CD14-positive monocyte (primary cell): Measurements from ENCODE around the gene TTLL10. TPM values are rescaled to one million over a fixed set of nuclear protein-coding genes. Genes with fewer than 3 reads are reported as not detected.

Source experiments
- DNase-seq, 3 donors: peaks; one replicate each; pipeline ENCODE4 v3.0.0-alpha.2; 2011 to 2022
- H2AFZ ChIP-seq: 2 replicates; pipeline ENCODE4 v1.6.0; 2012; ENCODE audit warnings: mild to moderate bottlenecking, low read depth, low read length, inconsistent platforms; ENCODE audit not compliant: insufficient read depth, poor library complexity, severe bottlenecking
- H3K27ac ChIP-seq, 2 donors: 1 replicate in 1 of 2; 2 replicates in 1 of 2; pipeline ENCODE4 v1.5.1; 2012 to 2013; ENCODE audit warnings: low read length in 2 of 2, control low read depth in 1 of 2, inconsistent platforms in 1 of 2, low read depth in 1 of 2, mild to moderate bottlenecking in 1 of 2
- H3K27me3 ChIP-seq, 2 donors: one replicate each; pipeline versions ENCODE4 v1.6.0 to v1.6.1; 2011 to 2013; ENCODE audit warnings: low read length in 2 of 2; ENCODE audit not compliant: control insufficient read depth in 2 of 2, insufficient read depth in 2 of 2
- H3K36me3 ChIP-seq, 2 donors: replicated peaks in 1 of 2; 1 replicate in 1 of 2; 2 replicates in 1 of 2; pipeline versions ENCODE4 v1.5.1 to v1.6.1; 2012 to 2013; ENCODE audit warnings: low read length in 2 of 2, control low read depth in 1 of 2, inconsistent platforms in 1 of 2, mild to moderate bottlenecking in 1 of 2; ENCODE audit not compliant: insufficient read depth in 2 of 2, control insufficient read depth in 1 of 2
- H3K4me1 ChIP-seq, 2 donors: 1 replicate in 1 of 2; 2 replicates in 1 of 2; pipeline versions ENCODE4 v1.5.1 to v1.6.1; 2012 to 2013; ENCODE audit warnings: low read length in 2 of 2, control low read depth in 1 of 2, inconsistent platforms in 1 of 2, mild to moderate bottlenecking in 1 of 2, moderate library complexity in 1 of 2; ENCODE audit not compliant: insufficient read depth in 2 of 2, control insufficient read depth in 1 of 2
- H3K4me2 ChIP-seq: replicated peaks from 2 replicates; pipeline ENCODE3; 2012; ENCODE audit warnings: low read length, moderate library complexity, mild to moderate bottlenecking; ENCODE audit not compliant: poor library complexity, severe bottlenecking; ENCODE audit errors: extremely low read depth
- H3K4me3 ChIP-seq, 3 experiments: fragments of 200-600 bp in 1 of 3; sonication (generic) in 1 of 3; replicated peaks in 1 of 3; 1 replicate in 2 of 3; 2 replicates in 1 of 3; pipeline ENCODE4 v1.5.1; 2011 to 2013; ENCODE audit warnings: low read length in 3 of 3, mild to moderate bottlenecking in 3 of 3, control low read depth in 2 of 3, low read depth in 2 of 3, inconsistent platforms in 1 of 3, moderate library complexity in 1 of 3
- H3K79me2 ChIP-seq: 2 replicates; pipeline ENCODE4 v1.6.0; 2012; ENCODE audit warnings: mild to moderate bottlenecking, control low read depth, inconsistent platforms, low read length, moderate library complexity; ENCODE audit not compliant: insufficient read depth
- H3K9ac ChIP-seq: 2 replicates; pipeline ENCODE4 v1.6.0; 2017; ENCODE audit warnings: low read length, mild to moderate bottlenecking; ENCODE audit not compliant: insufficient read depth, poor library complexity, severe bottlenecking
- H3K9me3 ChIP-seq, 2 donors: replicated peaks in 1 of 2; 1 replicate in 1 of 2; 2 replicates in 1 of 2; pipeline versions ENCODE4 v1.5.1 to v1.6.1; 2012 to 2013; ENCODE audit warnings: low read length in 2 of 2, control low read depth in 1 of 2; ENCODE audit not compliant: control insufficient read depth in 1 of 2, insufficient read depth in 1 of 2
- H4K20me1 ChIP-seq: 2 replicates; pipeline ENCODE4 v1.6.0; 2012; ENCODE audit warnings: mild to moderate bottlenecking, low read length, control low read depth, moderate library complexity; ENCODE audit not compliant: insufficient read depth
- H3K27ac Mint-ChIP-seq, 7 donors: one replicate each; pipeline ENCODE4 v1.8.0; 2020; ENCODE audit warnings: mild to moderate bottlenecking in 7 of 7, mixed read lengths in 7 of 7, moderate library complexity in 6 of 7, inconsistent platforms in 2 of 7
- H3K27me3 Mint-ChIP-seq, 3 donors: one replicate each; pipeline ENCODE4 v1.8.0; 2021 to 2022; ENCODE audit warnings: low read depth in 3 of 3, mild to moderate bottlenecking in 3 of 3, mixed read lengths in 3 of 3, moderate library complexity in 3 of 3, inconsistent platforms in 1 of 3
- H3K36me3 Mint-ChIP-seq, 2 donors: one replicate each; pipeline ENCODE4 v1.8.0; 2020; ENCODE audit warnings: mixed read lengths in 2 of 2, inconsistent platforms in 1 of 2, mild to moderate bottlenecking in 1 of 2
- H3K4me1 Mint-ChIP-seq: one replicate; pipeline ENCODE4 v1.8.0; 2020; ENCODE audit warnings: mild to moderate bottlenecking, mixed read lengths
- H3K4me3 Mint-ChIP-seq, 2 donors: one replicate each; pipeline ENCODE4 v1.8.0; 2020; ENCODE audit warnings: mild to moderate bottlenecking in 2 of 2, mixed read lengths in 2 of 2, moderate library complexity in 1 of 2
- H3K9me3 Mint-ChIP-seq, 7 donors: one replicate each; pipeline ENCODE4 v1.8.0; 2020 to 2022; ENCODE audit warnings: mixed read lengths in 7 of 7, mild to moderate bottlenecking in 6 of 7, moderate library complexity in 6 of 7, inconsistent platforms in 2 of 7
- WGBS: methylation state at CpG from one replicate; pipeline ENCODE4 v1.1.5; 2013; ENCODE audit warnings: missing lambda C conversion rate; ENCODE audit not compliant: insufficient coverage; 5-methylcytosine and 5-hydroxymethylcytosine counted together
- intact Hi-C, 2 donors: fragments of 100-400 bp; cut with micrococcal nuclease; formaldehyde crosslinking; loops; one replicate each; pipeline versions ENCODE4 v1.15.0 to v1.15.1; 2023
- polyA plus RNA-seq, 3 donors: library from polyadenylated mRNA; depleted of rRNA in 1 of 3; unstranded in 2 of 3; stranded (reverse) in 1 of 3; fragments of 300-500 nt in 2 of 3; fragments of >200 nt in 1 of 3; fragmentation: Illumina TruSeq in 2 of 3; gene quantifications; 1 replicate in 2 of 3; 2 replicates in 1 of 3; pipeline ENCODE4 v1.2.3, GENCODE V29; 2012 to 2021
- TF ChIP-seq, protein P1 (sequence below): fragments of 200-600 bp; IDR thresholded peaks from one replicate; pipeline ENCODE4 v1.8.0; 2022; ENCODE audit warnings: antibody characterized with exemption, mild to moderate bottlenecking

Gene TTLL10
- polyA plus RNA-seq, 3 donors: 0.06 TPM; not detected in 2

DNA sequence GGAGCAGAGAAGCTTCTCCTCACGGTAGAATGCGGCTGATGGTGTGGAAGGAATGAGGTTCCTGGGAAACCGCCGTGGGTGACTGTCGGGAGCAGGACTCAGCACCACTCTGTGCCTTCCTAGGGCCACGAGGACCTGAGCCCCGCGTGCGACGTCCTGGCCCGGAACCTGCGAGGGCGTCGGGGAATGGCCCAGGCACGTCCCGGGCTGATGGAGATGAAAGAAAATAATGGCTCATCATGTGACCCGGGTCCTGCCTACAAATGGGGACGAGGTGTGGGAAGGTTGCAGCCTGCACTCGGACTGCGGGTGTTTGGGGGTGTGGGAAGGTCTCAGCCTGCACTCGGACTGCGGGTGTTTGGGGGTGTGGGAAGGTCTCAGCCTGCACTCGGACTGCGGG, 25.1 kb upstream of the TTLL10 start:
- H3K27ac Mint-ChIP-seq: no peak overlapping the region
- intact Hi-C loops: no loop called here

DNA sequence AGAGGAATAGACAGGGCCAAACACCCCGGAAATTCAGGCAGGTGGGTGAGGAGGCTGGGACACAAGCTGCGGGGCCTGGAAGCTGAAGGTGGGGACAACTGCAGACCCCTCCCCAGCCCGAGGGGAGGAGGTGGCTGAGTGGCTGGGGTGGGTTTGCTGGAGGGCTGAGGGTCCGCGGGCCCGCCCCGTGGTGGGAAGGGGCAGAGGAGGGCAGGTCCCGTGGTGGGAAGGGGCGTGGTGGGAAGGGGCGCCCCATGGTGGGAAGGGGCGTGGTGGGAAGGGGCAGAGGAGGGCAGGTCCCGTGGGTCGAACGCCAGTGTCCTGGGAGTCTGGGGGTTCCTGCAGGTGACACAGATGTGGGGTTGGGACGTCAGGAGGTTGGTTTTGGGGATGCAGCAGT, 24.3 kb upstream of the TTLL10 start:
- H3K36me3 Mint-ChIP-seq: no peaks in the 10 kb centered on the region
- H3K4me3 Mint-ChIP-seq: no peak overlapping the region
- no peak overlapping the region for H2AFZ ChIP-seq
- peaks cover 16 to 22% (median 18%) of the 10 kb centered on the region in 7 donors for H3K9me3 Mint-ChIP-seq
- no peaks in the 10 kb centered on the region for H3K27me3 ChIP-seq
- no peaks in the 10 kb centered on the region for H3K36me3 ChIP-seq
- TF ChIP-seq, protein P1, sequence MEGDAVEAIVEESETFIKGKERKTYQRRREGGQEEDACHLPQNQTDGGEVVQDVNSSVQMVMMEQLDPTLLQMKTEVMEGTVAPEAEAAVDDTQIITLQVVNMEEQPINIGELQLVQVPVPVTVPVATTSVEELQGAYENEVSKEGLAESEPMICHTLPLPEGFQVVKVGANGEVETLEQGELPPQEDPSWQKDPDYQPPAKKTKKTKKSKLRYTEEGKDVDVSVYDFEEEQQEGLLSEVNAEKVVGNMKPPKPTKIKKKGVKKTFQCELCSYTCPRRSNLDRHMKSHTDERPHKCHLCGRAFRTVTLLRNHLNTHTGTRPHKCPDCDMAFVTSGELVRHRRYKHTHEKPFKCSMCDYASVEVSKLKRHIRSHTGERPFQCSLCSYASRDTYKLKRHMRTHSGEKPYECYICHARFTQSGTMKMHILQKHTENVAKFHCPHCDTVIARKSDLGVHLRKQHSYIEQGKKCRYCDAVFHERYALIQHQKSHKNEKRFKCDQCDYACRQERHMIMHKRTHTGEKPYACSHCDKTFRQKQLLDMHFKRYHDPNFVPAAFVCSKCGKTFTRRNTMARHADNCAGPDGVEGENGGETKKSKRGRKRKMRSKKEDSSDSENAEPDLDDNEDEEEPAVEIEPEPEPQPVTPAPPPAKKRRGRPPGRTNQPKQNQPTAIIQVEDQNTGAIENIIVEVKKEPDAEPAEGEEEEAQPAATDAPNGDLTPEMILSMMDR: no peak
- H3K4me2 ChIP-seq: no peak overlapping the region
- H3K27ac Mint-ChIP-seq: no peak overlapping the region
- H3K4me1 Mint-ChIP-seq: no peaks in the 10 kb centered on the region
- H4K20me1 ChIP-seq: no peaks in the 10 kb centered on the region
- H3K79me2 ChIP-seq: no peaks in the 10 kb centered on the region
- intact Hi-C loops: no loop called here
- H3K9me3 ChIP-seq: peaks cover 12 to 21% of the 10 kb centered on the region in 2 donors
- no peak for DNase-seq
- no peak overlapping the region for H3K9ac ChIP-seq
- peaks cover 0 to 9% (median 3%) of the 10 kb centered on the region in 3 donors for H3K27me3 Mint-ChIP-seq
- peaks cover under 1 to 5% of the 10 kb centered on the region in 2 donors for H3K4me1 ChIP-seq
- no peak overlapping the region for H3K4me3 ChIP-seq
- no peak overlapping the region for H3K27ac ChIP-seq
- 88% methylated on average over 14 of the region's 15 CpGs for WGBS

More for the DNA sequence above, 25.1 kb upstream of the TTLL10 start:
- Histone ChIP-seq H3K79me2 (no peaks in the 10 kb centered on the region), H3K27ac (no peak overlapping the region), H3K4me3 (no peak overlapping the region), H4K20me1 (no peaks in the 10 kb centered on the region), H3K4me2 (no peak overlapping the region), H2AFZ (no peak overlapping the region), H3K4me1 (peaks cover 3 to 10% of the 10 kb centered on the region in 2 donors), H3K9me3 (peaks cover 12 to 17% of the 10 kb centered on the region in 2 donors), H3K27me3 (peaks cover 0 to 4% of the 10 kb centered on the region in 2 donors), H3K9ac (no peak overlapping the region), H3K36me3 (no peaks in the 10 kb centered on the region)
- 96% methylated on average over 18 of the region's 24 CpGs for WGBS
- Mint-ChIP-seq H3K4me3 (no peak overlapping the region), H3K9me3 (peaks cover 14 to 17% (median 15%) of the 10 kb centered on the region in 7 donors), H3K4me1 (peaks cover 2% of the 10 kb centered on the region), H3K36me3 (no peaks in the 10 kb centered on the region), H3K27me3 (peaks cover 0 to 13% (median 5%) of the 10 kb centered on the region in 3 donors)
- no peak for DNase-seq
- TF ChIP-seq, protein P1: no peak
